HepG2 (cell line): ENCODE results near the gene RAB29. TPM values are rescaled to one million over a fixed set of nuclear protein-coding genes. Genes with fewer than 3 reads are reported as not detected.

Source experiments
- BHLHE40 ChIP-seq: IDR thresholded peaks from 2 replicates; pipeline ENCODE4 v1.6.1; 2011; ENCODE audit warnings: low read length, improper control_type of control experiment
- EP300 ChIP-seq, 3 experiments: sonication (generic) in 1 of 3; formaldehyde crosslinking in 1 of 3; IDR thresholded peaks; 2 replicates each; pipeline versions ENCODE4 v1.5.1 to v1.6.1; 2011 to 2020; ENCODE audit warnings: low read depth in 2 of 3, low read length in 2 of 3, borderline replicate concordance in 1 of 3, improper control_type of control experiment in 1 of 3, mild to moderate bottlenecking in 1 of 3, missing genetic modification reagents in 1 of 3, moderate library complexity in 1 of 3
- FOSL2 ChIP-seq: sonication (generic); formaldehyde crosslinking; IDR thresholded peaks from 2 replicates; pipeline ENCODE4 v1.4.0; 2020; ENCODE audit warnings: missing genetic modification reagents
- IRX3 ChIP-seq: sonication (generic); formaldehyde crosslinking; IDR thresholded peaks from 2 replicates; pipeline ENCODE4 v1.8.1; 2023; ENCODE audit warnings: mild to moderate bottlenecking, low read depth, missing genetic modification reagents, borderline replicate concordance
- KAT8 ChIP-seq: IDR thresholded peaks from 2 replicates; pipeline ENCODE4 v1.6.1; 2016; ENCODE audit warnings: missing genetic modification reagents, missing compliant biosample characterization
- KMT2A ChIP-seq: sonication (generic); formaldehyde crosslinking; IDR thresholded peaks from 2 replicates; pipeline ENCODE4 v1.4.0; 2020; ENCODE audit warnings: missing genetic modification reagents
- MAX ChIP-seq: IDR thresholded peaks from 2 replicates; pipeline ENCODE4 v1.6.1; 2012; ENCODE audit warnings: inconsistent platforms
- NFKBIZ ChIP-seq: IDR thresholded peaks from 2 replicates; pipeline ENCODE4 v1.6.1; 2018; ENCODE audit warnings: missing genetic modification reagents, missing compliant biosample characterization
- PCBP1 ChIP-seq: fragments of 200-400 bp; formaldehyde crosslinking; IDR thresholded peaks from 2 replicates; pipeline ENCODE4 v1.6.1; 2017; ENCODE audit warnings: mild to moderate bottlenecking, low read depth, low read length, borderline replicate concordance
- PHF8 ChIP-seq: sonication (generic); formaldehyde crosslinking; IDR thresholded peaks from 2 replicates; pipeline ENCODE4 v1.5.0; 2020; ENCODE audit warnings: missing genetic modification reagents
- SCMH1 ChIP-seq: sonication (generic); formaldehyde crosslinking; IDR thresholded peaks from 2 replicates; pipeline ENCODE4 v1.9.0; 2021; ENCODE audit warnings: missing genetic modification reagents, mild to moderate bottlenecking, borderline replicate concordance
- SMYD3 ChIP-seq: sonication (generic); formaldehyde crosslinking; IDR thresholded peaks from 2 replicates; pipeline ENCODE4 v1.8.1; 2023; ENCODE audit warnings: mild to moderate bottlenecking, missing genetic modification reagents
- SOX13 ChIP-seq, 3 experiments: fragments of 450-650 bp in 1 of 3; sonication (generic) in 1 of 3; formaldehyde crosslinking in 1 of 3; IDR thresholded peaks in 2 of 3; conservative IDR thresholded peaks in 1 of 3; 2 replicates each; pipeline versions ENCODE4 v1.5.0 to v1.6.1; 2016 to 2020; ENCODE audit warnings: antibody characterized with exemption in 1 of 3, mild to moderate bottlenecking in 1 of 3, missing compliant biosample characterization in 1 of 3, missing genetic modification reagents in 1 of 3, moderate library complexity in 1 of 3
- SP4 ChIP-seq: sonication (generic); formaldehyde crosslinking; IDR thresholded peaks from 2 replicates; pipeline ENCODE4 v1.8.1; 2023; ENCODE audit warnings: mild to moderate bottlenecking, missing genetic modification reagents
- ZBTB34 ChIP-seq: sonication (generic); formaldehyde crosslinking; IDR thresholded peaks from 2 replicates; pipeline ENCODE4 v1.8.0; 2022; ENCODE audit warnings: mild to moderate bottlenecking, missing genetic modification reagents
- ZFP82 ChIP-seq: sonication (generic); formaldehyde crosslinking; IDR thresholded peaks from 2 replicates; pipeline ENCODE4 v1.5.1; 2020; ENCODE audit warnings: mild to moderate bottlenecking, missing genetic modification reagents, borderline replicate concordance
- ZNF281 ChIP-seq: sonication (generic); formaldehyde crosslinking; IDR thresholded peaks from 2 replicates; pipeline ENCODE4 v1.4.0; 2020; ENCODE audit warnings: missing genetic modification reagents, borderline replicate concordance
- ZNF335 ChIP-seq: sonication (generic); formaldehyde crosslinking; IDR thresholded peaks from 2 replicates; pipeline ENCODE4 v1.4.0; 2020; ENCODE audit warnings: missing genetic modification reagents
- ZNF589 ChIP-seq: sonication (generic); formaldehyde crosslinking; conservative IDR thresholded peaks from 2 replicates; pipeline ENCODE4 v1.8.0; 2022; ENCODE audit warnings: mild to moderate bottlenecking, moderate library complexity, missing genetic modification reagents
- ZNF691 ChIP-seq: sonication (generic); formaldehyde crosslinking; IDR thresholded peaks from 2 replicates; pipeline ENCODE4 v1.4.0; 2020; ENCODE audit warnings: missing genetic modification reagents, low read depth, mild to moderate bottlenecking, borderline replicate concordance
- ZNF703 ChIP-seq: sonication (generic); formaldehyde crosslinking; IDR thresholded peaks from 2 replicates; pipeline ENCODE4 v1.5.1; 2020; ENCODE audit warnings: missing genetic modification reagents, mild to moderate bottlenecking, moderate library complexity, borderline replicate concordance
- ZSCAN29 ChIP-seq: sonication (generic); formaldehyde crosslinking; conservative IDR thresholded peaks from 2 replicates; pipeline ENCODE4 v1.4.0; 2020; ENCODE audit warnings: mild to moderate bottlenecking, missing genetic modification reagents
- polyA plus RNA-seq, 8 experiments: library from polyadenylated mRNA; depleted of rRNA in 3 of 8; stranded (reverse) in 7 of 8; unstranded in 1 of 8; fragments of >200 nt; fragmentation: Illumina TruSeq in 4 of 8; extraction: Trizol in 4 of 8; gene quantifications; 2 replicates each; pipeline versions ENCODE4 v1.2.1 to v1.2.3, GENCODE V29; 2011 to 2016; ENCODE audit warnings: low read depth in 4 of 8, missing spikeins in 1 of 8, mixed read lengths in 1 of 8; ENCODE audit not compliant: insufficient read depth in 1 of 8
- total RNA-seq, 5 experiments: library from RNA; depleted of rRNA; stranded (reverse); fragments of >200 nt; fragmentation: Illumina TruSeq; extraction: Trizol; gene quantifications; 2 replicates each; pipeline ENCODE4 v1.2.3, GENCODE V29; 2016; ENCODE audit warnings: low read depth in 1 of 5

The RAB29 gene
- total and polyA plus RNA-seq, 2 of the 13 experiments (the other 11 are each of a cell fraction or from before 2014, with no cell fraction given), result 8.7 to 10.1 TPM

GRCh38 chr1:205749234-205750137 is 25.8 kb downstream of the RAB29 start (continued):
- TF ChIP-seq ZNF281 (peak; percentile 97), ZNF691 (CRISPR knock-in tag) (0 out of 2 replicates have a peak, but pooled peaks have one; percentile 19), EP300 (IDR thresholded peaks at IDR 0.05; ENCODE audit: low read depth in 2 of 2, low read length in 2 of 2) (0 out of 4 replicates have a peak, but pooled peaks of 1 of the 2 experiments have one; percentile 35), EP300 (CRISPR knock-in tag; IDR thresholded peaks at IDR 0.05; ENCODE audit: borderline replicate concordance) (peak; percentile 41; the same call in 1 of the 2 replicates), BHLHE40 (peak; percentile 24; the same call in 1 of the 2 replicates), ZNF589 (CRISPR knock-in tag) (0 out of 2 replicates have a peak, but pooled peaks have one; percentile 7), ZNF703 (no peak), FOSL2 (peak; percentile 50; the same call in 1 of the 2 replicates), MAX (peak; percentile 65; the same call in 1 of the 2 replicates), ZSCAN29 (CRISPR knock-in tag) (peak; percentile 29; the same call in 1 of the 2 replicates), SCMH1 (CRISPR knock-in tag) (no peak), KMT2A (CRISPR knock-in tag) (peak; percentile 68), KAT8 (peak; percentile 60), ZFP82 (CRISPR knock-in tag) (0 out of 2 replicates have a peak, but pooled peaks have one; percentile 85), PHF8 (CRISPR knock-in tag) (peak; percentile 7; the same call in 1 of the 2 replicates), IRX3 (CRISPR knock-in tag) (0 out of 2 replicates have a peak, but pooled peaks have one; percentile 25), ZBTB34 (CRISPR knock-in tag) (peak; percentile 67; the same call in 1 of the 2 replicates), SP4 (CRISPR knock-in tag) (peak; percentile 87), SOX13 (IDR thresholded peaks at IDR 0.05) (no peak), SOX13 (CRISPR knock-in tag; conservative IDR thresholded peaks at IDR 0.05 in 1 of 2, IDR thresholded peaks at IDR 0.05 in 1 of 2) (peak in 1 of 2 experiments; percentile 68; a peak in 2 of 4 replicates), ZNF335 (CRISPR knock-in tag) (peak; percentile 69), NFKBIZ (CRISPR knock-in tag) (peak; percentile 39; the same call in 1 of the 2 replicates), PCBP1 (peak; percentile 72; the same call in 1 of the 2 replicates), SMYD3 (CRISPR knock-in tag) (no peak)
